Right lobe of liver (tissue), 4 donors: Measurements from ENCODE around the gene NXF3.

Experiments used
- POLR2A ChIP-seq: fragments of 450-650 bp; IDR thresholded peaks from one replicate; pipeline ENCODE4 v1.6.1; 2017; ENCODE audit warnings: antibody characterized with exemption, mild to moderate bottlenecking
- TF ChIP-seq, protein P1 (sequence below), 4 donors: fragments of 200-600 bp in 3 of 4; fragments of 450-650 bp in 1 of 4; IDR thresholded peaks; one replicate each; pipeline versions ENCODE4 v1.5.1 to v1.8.0; 2016 to 2022; ENCODE audit warnings: antibody characterized with exemption in 4 of 4, mild to moderate bottlenecking in 2 of 4
- donor health status: DM: no; HTN: no; CAD: no.
- donor health status: DM: no; HTN: no; CAD: no.
- donor health status: DM: no; HTN: yes; CAD: no.

DNA sequence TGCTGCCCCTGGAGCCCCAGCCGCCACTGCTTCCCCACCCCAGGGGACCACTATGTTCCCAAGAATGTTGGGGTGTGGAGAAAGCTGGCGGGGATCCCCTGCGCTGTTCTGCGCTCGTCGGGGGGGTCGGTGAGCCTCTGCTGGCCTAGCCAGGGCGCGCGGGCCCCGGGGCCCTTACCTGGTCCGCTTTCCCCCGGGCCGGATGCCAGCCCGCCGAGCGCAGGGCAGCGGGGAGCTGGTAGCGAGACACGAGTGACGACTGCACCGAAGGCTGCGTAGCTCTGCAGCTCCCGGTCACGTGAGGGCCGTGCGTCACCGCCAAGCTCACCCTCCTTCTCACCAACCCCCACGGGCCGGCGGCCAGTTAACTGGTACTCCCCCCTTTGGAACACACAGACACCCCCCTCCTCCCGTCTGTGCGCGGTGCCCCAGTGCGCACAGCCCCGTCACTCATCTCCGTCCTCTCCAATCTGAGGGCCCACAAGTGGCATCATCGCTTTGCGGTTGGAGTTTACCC lies 29.0 kb downstream of the NXF3 start, which contains the start of gene BEX1:
- TF ChIP-seq, protein P1, sequence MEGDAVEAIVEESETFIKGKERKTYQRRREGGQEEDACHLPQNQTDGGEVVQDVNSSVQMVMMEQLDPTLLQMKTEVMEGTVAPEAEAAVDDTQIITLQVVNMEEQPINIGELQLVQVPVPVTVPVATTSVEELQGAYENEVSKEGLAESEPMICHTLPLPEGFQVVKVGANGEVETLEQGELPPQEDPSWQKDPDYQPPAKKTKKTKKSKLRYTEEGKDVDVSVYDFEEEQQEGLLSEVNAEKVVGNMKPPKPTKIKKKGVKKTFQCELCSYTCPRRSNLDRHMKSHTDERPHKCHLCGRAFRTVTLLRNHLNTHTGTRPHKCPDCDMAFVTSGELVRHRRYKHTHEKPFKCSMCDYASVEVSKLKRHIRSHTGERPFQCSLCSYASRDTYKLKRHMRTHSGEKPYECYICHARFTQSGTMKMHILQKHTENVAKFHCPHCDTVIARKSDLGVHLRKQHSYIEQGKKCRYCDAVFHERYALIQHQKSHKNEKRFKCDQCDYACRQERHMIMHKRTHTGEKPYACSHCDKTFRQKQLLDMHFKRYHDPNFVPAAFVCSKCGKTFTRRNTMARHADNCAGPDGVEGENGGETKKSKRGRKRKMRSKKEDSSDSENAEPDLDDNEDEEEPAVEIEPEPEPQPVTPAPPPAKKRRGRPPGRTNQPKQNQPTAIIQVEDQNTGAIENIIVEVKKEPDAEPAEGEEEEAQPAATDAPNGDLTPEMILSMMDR (IDR thresholded peaks at IDR 0.05) = no peak
- no peak for TF ChIP-seq POLR2A
